Breast epithelium (tissue), 3 donors: ENCODE results near the gene ANKS1B.

ENCODE experiments used
- POLR2A ChIP-seq: fragments of 450-650 bp; IDR thresholded peaks from one replicate; pipeline ENCODE4 v1.6.1; 2016; ENCODE audit warnings: antibody characterized with exemption, mild to moderate bottlenecking, moderate library complexity
- POLR2AphosphoS5 ChIP-seq, 3 donors: sonication (generic); formaldehyde crosslinking; IDR thresholded peaks; one replicate each; pipeline ENCODE4 v1.6.1; 2017; ENCODE audit warnings: antibody characterized with exemption in 3 of 3
- TF ChIP-seq, protein P1 (sequence below), 3 donors: fragments of 450-650 bp; IDR thresholded peaks; one replicate each; pipeline ENCODE4 v1.5.1; 2016 to 2017; ENCODE audit warnings: antibody characterized with exemption in 3 of 3, mild to moderate bottlenecking in 3 of 3, moderate library complexity in 3 of 3

DNA sequence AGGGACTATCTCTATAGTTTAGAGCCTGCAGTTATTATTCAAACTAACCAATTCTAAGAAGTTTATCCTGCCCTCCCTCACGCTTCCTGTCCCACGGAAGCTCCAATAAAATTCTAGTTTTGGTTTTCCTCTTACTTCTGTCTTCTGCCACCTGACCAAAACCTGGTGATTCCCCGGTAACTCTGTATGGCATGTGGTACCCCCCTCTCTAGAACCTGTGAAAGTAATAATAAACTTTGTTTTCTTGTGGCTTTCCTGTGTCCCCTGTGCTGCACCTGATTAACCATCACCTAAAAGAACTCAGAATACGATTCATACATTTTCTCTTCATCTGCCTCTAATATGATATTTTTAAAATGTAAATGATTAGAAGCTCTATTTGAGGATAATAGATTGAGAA lies 959.9 kb downstream of the ANKS1B start:
- TF ChIP-seq POLR2A = no peak
- TF ChIP-seq, protein P1, sequence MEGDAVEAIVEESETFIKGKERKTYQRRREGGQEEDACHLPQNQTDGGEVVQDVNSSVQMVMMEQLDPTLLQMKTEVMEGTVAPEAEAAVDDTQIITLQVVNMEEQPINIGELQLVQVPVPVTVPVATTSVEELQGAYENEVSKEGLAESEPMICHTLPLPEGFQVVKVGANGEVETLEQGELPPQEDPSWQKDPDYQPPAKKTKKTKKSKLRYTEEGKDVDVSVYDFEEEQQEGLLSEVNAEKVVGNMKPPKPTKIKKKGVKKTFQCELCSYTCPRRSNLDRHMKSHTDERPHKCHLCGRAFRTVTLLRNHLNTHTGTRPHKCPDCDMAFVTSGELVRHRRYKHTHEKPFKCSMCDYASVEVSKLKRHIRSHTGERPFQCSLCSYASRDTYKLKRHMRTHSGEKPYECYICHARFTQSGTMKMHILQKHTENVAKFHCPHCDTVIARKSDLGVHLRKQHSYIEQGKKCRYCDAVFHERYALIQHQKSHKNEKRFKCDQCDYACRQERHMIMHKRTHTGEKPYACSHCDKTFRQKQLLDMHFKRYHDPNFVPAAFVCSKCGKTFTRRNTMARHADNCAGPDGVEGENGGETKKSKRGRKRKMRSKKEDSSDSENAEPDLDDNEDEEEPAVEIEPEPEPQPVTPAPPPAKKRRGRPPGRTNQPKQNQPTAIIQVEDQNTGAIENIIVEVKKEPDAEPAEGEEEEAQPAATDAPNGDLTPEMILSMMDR (IDR thresholded peaks at IDR 0.05) = no peak
- TF ChIP-seq POLR2AphosphoS5 (IDR thresholded peaks at IDR 0.05) = no peak
